HepG2 (cell line): ENCODE results near the gene ATP13A3. TPM values are rescaled to one million over a fixed set of nuclear protein-coding genes. Genes with fewer than 3 reads are reported as not detected.

Experiments used
- AGO1 ChIP-seq: fragments of 200-400 bp; formaldehyde crosslinking; IDR thresholded peaks from 2 replicates; pipeline ENCODE4 v1.6.1; 2017; ENCODE audit warnings: mild to moderate bottlenecking, low read depth, low read length, moderate library complexity; ENCODE audit not compliant: poor library complexity, severe bottlenecking
- AGO2 ChIP-seq: fragments of 200-400 bp; formaldehyde crosslinking; optimal IDR thresholded peaks from 2 replicates; pipeline ENCODE3; 2017; ENCODE audit warnings: mild to moderate bottlenecking, low read depth, low read length, moderate library complexity
- BRD4 ChIP-seq: sonication (generic); formaldehyde crosslinking; IDR thresholded peaks from 2 replicates; pipeline ENCODE4 v1.4.0; 2020; ENCODE audit warnings: missing genetic modification reagents
- FOXK2 ChIP-seq: fragments of 450-650 bp; IDR thresholded peaks from 2 replicates; pipeline ENCODE4 v1.6.1; 2016
- MED8 ChIP-seq: sonication (generic); formaldehyde crosslinking; IDR thresholded peaks from 2 replicates; pipeline ENCODE4 v1.8.1; 2023; ENCODE audit warnings: mild to moderate bottlenecking, missing genetic modification reagents; ENCODE audit not compliant: insufficient replicate concordance
- NFRKB ChIP-seq: fragments of 450-650 bp; IDR thresholded peaks from 2 replicates; pipeline ENCODE4 v1.6.1; 2017
- PHF21A ChIP-seq: sonication (generic); formaldehyde crosslinking; IDR thresholded peaks from 2 replicates; pipeline ENCODE4 v1.5.0; 2020; ENCODE audit warnings: mild to moderate bottlenecking, missing genetic modification reagents
- PLSCR1 ChIP-seq: sonication (generic); formaldehyde crosslinking; IDR thresholded peaks from 2 replicates; pipeline ENCODE4 v1.5.0; 2020; ENCODE audit warnings: missing genetic modification reagents, mild to moderate bottlenecking, borderline replicate concordance
- PTBP1 ChIP-seq: fragments of 200-400 bp; formaldehyde crosslinking; IDR thresholded peaks from 2 replicates; pipeline ENCODE4 v1.6.1; 2018; ENCODE audit warnings: low read length, low read depth; ENCODE audit not compliant: poor library complexity, severe bottlenecking
- REL ChIP-seq: sonication (generic); formaldehyde crosslinking; conservative IDR thresholded peaks from 2 replicates; pipeline ENCODE4 v1.8.0; 2022; ENCODE audit warnings: mild to moderate bottlenecking, missing genetic modification reagents, moderate library complexity
- SMARCC2 ChIP-seq: fragments of 450-650 bp; IDR thresholded peaks from 2 replicates; pipeline ENCODE4 v1.6.1; 2017; ENCODE audit warnings: antibody characterized with exemption, mild to moderate bottlenecking
- STAT6 ChIP-seq: sonication (generic); formaldehyde crosslinking; IDR thresholded peaks from 2 replicates; pipeline ENCODE4 v1.4.0; 2020; ENCODE audit warnings: missing genetic modification reagents, mild to moderate bottlenecking, borderline replicate concordance
- ZNF318 ChIP-seq: sonication (generic); formaldehyde crosslinking; IDR thresholded peaks from 2 replicates; pipeline ENCODE4 v1.4.0; 2020; ENCODE audit warnings: mild to moderate bottlenecking, missing genetic modification reagents
- ZNF749 ChIP-seq: sonication (generic); formaldehyde crosslinking; IDR thresholded peaks from 2 replicates; pipeline ENCODE4 v1.8.0; 2022; ENCODE audit warnings: mild to moderate bottlenecking, missing genetic modification reagents, moderate library complexity, borderline replicate concordance
- polyA plus RNA-seq, 8 experiments: library from polyadenylated mRNA; depleted of rRNA in 3 of 8; stranded (reverse) in 7 of 8; unstranded in 1 of 8; fragments of >200 nt; fragmentation: Illumina TruSeq in 4 of 8; extraction: Trizol in 4 of 8; gene quantifications; 2 replicates each; pipeline versions ENCODE4 v1.2.1 to v1.2.3, GENCODE V29; 2011 to 2016; ENCODE audit warnings: low read depth in 4 of 8, missing spikeins in 1 of 8, mixed read lengths in 1 of 8; ENCODE audit not compliant: insufficient read depth in 1 of 8
- total RNA-seq, 5 experiments: library from RNA; depleted of rRNA; stranded (reverse); fragments of >200 nt; fragmentation: Illumina TruSeq; extraction: Trizol; gene quantifications; 2 replicates each; pipeline ENCODE4 v1.2.3, GENCODE V29; 2016; ENCODE audit warnings: low read depth in 1 of 5

ATP13A3 gene
- total and polyA plus RNA-seq, 2 of the 13 experiments (the other 11 are each of a cell fraction or from before 2014, with no cell fraction given) = 44.9 to 80.8 TPM

- 0 out of 2 replicates have a peak, but pooled peaks have one; percentile 53 for TF ChIP-seq STAT6 (CRISPR knock-in tag)
- TF ChIP-seq ZNF318 (CRISPR knock-in tag) = peak; percentile 39; the same call in 1 of the 2 replicates
- TF ChIP-seq SMARCC2 = no peak
- no peak for TF ChIP-seq MED8
- TF ChIP-seq AGO1 = no peak
- no peak for TF ChIP-seq AGO2
- no peak for TF ChIP-seq PTBP1
- TF ChIP-seq PHF21A = peak; percentile 57; the same call in 1 of the 2 replicates
- no peak for TF ChIP-seq ZNF749 (CRISPR knock-in tag)
- peak; percentile 76 for TF ChIP-seq FOXK2
- no peak for TF ChIP-seq PLSCR1 (CRISPR knock-in tag)
- TF ChIP-seq NFRKB = no peak
- TF ChIP-seq BRD4 (CRISPR knock-in tag) = no peak
- no peak for TF ChIP-seq REL (CRISPR knock-in tag)
Observed at GRCh38 chr3:194494951-194495374, 8.2 kb upstream of the ATP13A3 start (continued).
